A549 treated with RU486 at 1 μM for 4 hours (cell line): ENCODE data around the gene OGFOD3. TPM values are rescaled to one million over a fixed set of nuclear protein-coding genes. Genes with fewer than 3 reads are reported as not detected.

Experiments used
- total RNA-seq: library from RNA; stranded (reverse); fragments of 200-300 nt; extraction: Qiagen RNA extraction; gene quantifications from 5 replicates; pipeline ENCODE4 v1.2.3, GENCODE V29; 2022; ENCODE audit warnings: low read depth

The OGFOD3 gene
- 17.8 to 26.9 TPM (median 23.3 TPM) in 5 replicates for total RNA-seq

GRCh38 chr17:82418001-82418986, at the start of gene OGFOD3, which contains the start of gene HEXD:
Gene OGFOD3, minus strand, starts transcription at chr17:82418586. Its CDS starts 101 bp downstream, at chr17:82418485.
Gene HEXD, plus strand, starts transcription at chr17:82418347. Its CDS starts 1,453 bp downstream, at chr17:82419800.

GRCh38 chr17:82458179-82458884, 39.9 kb upstream of the OGFOD3 start, which contains the start of gene NARF:
Gene NARF, plus strand, starts transcription at chr17:82458741. Its CDS starts 63 bp downstream, at chr17:82458804.

GRCh38 chr17:82450357-82451106, 32.1 kb upstream of the OGFOD3 start, which contains the start of gene CYBC1:
Gene CYBC1, minus strand, starts transcription at chr17:82450752. Its CDS starts 1,498 bp downstream, at chr17:82449254.

GRCh38 chr17:82371333-82372248, 46.8 kb downstream of the OGFOD3 start, which contains the start of gene UTS2R:
Gene UTS2R, plus strand, starts transcription at chr17:82371765. Its CDS starts 2,560 bp downstream, at chr17:82374325.

GRCh38 chr17:82358465-82359350, 59.7 kb downstream of the OGFOD3 start, which contains the start of gene TEX19:
Gene TEX19, plus strand, starts transcription at chr17:82359247. Its CDS starts 2,904 bp downstream, at chr17:82362151.

Other genes starting within 250 kb of the OGFOD3 start
- gene CCDC57, start 205.7 kb downstream of the OGFOD3 start, total RNA-seq, result 16.0 to 26.7 TPM (median 25.6 TPM) in 5 replicates
- 80.8 to 123 TPM (median 106 TPM) in 5 replicates for gene SLC16A3, start 189.5 kb downstream of the OGFOD3 start, total RNA-seq
- 138 to 180 TPM (median 174 TPM) in 5 replicates for gene CSNK1D, start 144.9 kb downstream of the OGFOD3 start, total RNA-seq
- 0.36 TPM in 1 of 5 replicates, not detected in the others for gene CD7, start 101.0 kb downstream of the OGFOD3 start, total RNA-seq
- gene SECTM1, start 84.8 kb downstream of the OGFOD3 start, total RNA-seq, result 0.79 to 2.0 TPM (median 1.0 TPM) in 5 replicates
- gene TEX19, start 59.3 kb downstream of the OGFOD3 start, total RNA-seq, result 0.17 to 0.61 TPM (median 0.43 TPM) in 5 replicates
- gene UTS2R, start 46.8 kb downstream of the OGFOD3 start, total RNA-seq, result not detected in 5 replicates
- gene HEXD, start 239 bp downstream of the OGFOD3 start, total RNA-seq, result 9.7 to 15.0 TPM (median 13.7 TPM) in 5 replicates
- gene CYBC1, start 32.2 kb upstream of the OGFOD3 start, total RNA-seq, result 44.7 to 61.2 TPM (median 59.1 TPM) in 5 replicates
- 52.1 to 64.1 TPM (median 55.2 TPM) in 5 replicates for gene NARF, start 40.2 kb upstream of the OGFOD3 start, total RNA-seq
- gene FOXK2, start 101.1 kb upstream of the OGFOD3 start, total RNA-seq, result 44.6 to 57.7 TPM (median 48.6 TPM) in 5 replicates
- 90.6 to 100 TPM (median 95.7 TPM) in 5 replicates for gene WDR45B, start 229.9 kb upstream of the OGFOD3 start, total RNA-seq